Activated T-cell treated with anti-CD3 and anti-CD28 coated beads for 48 hours (primary cell): ENCODE data around the gene IGFBP2.

ENCODE experiments used
- DNase-seq: peaks from one replicate; pipeline ENCODE4 v3.0.0-alpha.2; 2020; ENCODE audit warnings: low read depth

IGFBP2 gene

GRCh38 chr2:216661639-216662375 lies 28.6 kb downstream of the IGFBP2 start:
- no peak for DNase-seq

DNA sequence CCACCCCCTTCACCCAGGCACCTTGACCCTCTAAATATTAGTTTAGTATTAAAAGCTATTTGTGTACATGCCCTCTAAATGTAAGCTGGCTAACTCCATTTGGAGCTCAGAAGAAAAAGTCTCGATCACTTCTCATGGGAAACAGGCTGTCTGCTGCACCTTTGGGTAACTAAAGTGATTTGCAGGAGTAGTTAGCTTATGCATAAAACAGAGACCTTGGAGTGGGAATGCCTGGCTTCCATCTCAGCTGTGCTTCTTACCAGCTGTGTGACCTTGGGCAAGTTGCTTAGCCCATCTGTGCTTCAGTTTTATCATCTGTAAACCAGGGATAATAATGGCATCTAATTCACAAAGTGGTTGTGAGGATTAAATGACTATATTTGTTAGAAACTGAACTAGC lies 29.9 kb downstream of the IGFBP2 start:
- no peak for DNase-seq

GRCh38 chr2:216663846-216664245 lies 30.6 kb downstream of the IGFBP2 start:
- DNase-seq, result no peak

GRCh38 chr2:216664593-216665034 lies 31.4 kb downstream of the IGFBP2 start:
- DNase-seq, result no peak

GRCh38 chr2:216665242-216665641 lies 32.0 kb downstream of the IGFBP2 start:
- DNase-seq, result no peak

- DNase-seq, result no peak
Measured at GRCh38 chr2:216665717-216666116, 32.5 kb downstream of the IGFBP2 start.

GRCh38 chr2:216666461-216667233 lies 33.4 kb downstream of the IGFBP2 start:
- peak; percentile 58 for DNase-seq

DNA sequence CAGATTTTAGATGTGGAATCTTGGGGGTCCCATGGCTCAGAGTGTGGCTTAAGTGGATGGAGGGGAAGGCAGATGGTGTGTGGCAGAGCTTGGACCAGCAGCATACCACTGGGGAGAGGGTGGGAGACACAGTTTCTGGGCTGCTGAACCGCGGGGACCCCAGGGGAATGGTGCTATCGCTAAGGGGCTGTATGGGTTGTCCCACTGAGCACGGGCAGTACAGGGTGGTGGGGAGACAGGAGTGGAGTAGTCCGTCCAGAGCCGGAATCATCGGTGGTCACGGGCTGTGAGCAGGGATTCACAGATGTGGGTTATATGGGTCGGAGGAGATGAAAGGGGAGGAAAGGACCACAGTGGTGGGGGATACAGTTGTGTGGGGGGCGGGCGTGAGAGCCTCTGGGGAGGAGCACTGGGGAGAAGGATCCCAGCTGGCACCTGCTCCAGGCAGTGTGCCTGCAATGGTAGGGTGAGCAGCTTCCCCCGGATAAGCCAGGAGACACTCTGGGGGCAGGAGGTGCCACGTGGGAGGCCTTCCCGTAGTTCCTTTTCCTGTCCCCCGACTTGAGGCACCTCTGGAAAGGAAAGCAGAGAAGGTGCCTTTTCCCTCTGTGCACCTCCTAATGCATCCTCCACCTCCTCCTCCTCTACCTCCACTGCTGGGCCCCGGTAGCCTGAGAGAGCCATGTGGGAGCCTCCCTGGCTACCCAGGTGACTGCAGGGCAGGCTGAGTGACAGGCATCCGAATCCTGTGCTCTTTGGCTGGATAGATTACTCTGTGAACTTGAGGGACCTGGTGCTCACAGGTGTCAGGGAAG lies 37.3 kb downstream of the IGFBP2 start:
- no peak for DNase-seq

GRCh38 chr2:216671081-216671411 lies 37.8 kb downstream of the IGFBP2 start:
- no peak for DNase-seq

DNA sequence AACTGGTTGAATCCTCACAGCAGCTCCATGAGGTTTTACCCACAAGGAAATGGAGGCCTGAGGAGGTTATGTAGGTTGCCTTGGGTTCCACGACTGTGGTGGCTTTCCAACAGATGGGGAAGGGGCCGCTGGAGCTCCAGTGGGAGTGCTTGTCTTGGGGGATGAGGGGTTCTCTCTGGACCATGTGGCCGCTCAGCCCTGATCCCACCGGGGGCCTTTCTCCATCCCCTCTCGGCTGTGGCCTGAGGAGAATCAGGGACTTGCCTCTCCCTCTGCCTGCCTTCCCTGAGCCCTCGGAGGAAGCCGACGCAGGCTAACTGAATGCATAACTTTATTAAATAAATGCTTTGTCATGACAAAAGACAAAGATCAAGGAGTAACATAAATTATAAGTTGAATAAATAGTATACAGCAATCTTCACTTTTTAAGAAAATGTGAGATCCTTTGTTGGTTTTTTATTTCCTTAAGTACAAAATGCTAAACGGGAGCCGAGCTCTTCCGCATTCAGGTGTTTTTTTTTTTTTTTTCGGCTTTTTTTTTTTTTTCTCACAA lies 38.6 kb downstream of the IGFBP2 start:
- DNase-seq, result no peak

DNA sequence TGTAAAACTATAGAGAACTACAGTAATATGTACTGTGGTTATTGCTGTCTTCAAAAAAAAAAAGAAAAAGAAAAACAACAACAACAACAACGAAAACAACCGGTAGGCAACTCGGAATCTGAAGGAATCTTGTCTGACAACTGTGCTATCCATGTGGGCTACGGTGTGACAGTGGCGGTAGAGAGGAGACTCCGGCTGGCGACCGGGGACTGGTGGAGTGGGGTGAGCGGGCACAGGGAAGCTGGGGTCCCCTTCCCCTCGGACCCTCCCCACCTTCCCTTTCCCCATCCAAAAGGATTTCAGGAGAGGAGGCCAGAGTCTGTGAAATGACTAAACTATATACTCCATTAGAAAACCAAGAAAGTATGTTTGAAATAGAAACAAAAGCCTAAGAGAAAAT lies 39.2 kb downstream of the IGFBP2 start:
- DNase-seq, result no peak

DNA sequence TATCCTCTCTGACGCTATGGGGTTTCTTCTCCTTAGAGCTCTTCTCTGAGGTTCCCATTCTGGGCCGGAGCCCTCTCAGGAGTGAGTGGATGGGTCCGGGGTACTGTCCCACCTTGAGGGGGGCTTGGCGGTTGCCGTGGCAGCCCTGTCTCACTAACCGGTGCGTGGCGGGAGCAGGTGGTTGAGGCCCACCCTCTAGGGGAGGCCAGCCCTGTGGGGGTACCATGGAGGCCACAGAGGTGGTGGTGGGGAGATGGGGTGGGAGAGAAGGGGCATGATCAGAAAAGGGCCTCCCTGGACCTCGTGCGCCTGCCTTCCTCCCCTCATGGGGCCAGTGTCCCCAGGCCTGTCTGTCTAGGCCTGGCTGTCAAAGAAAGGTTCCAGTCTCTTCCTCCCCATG lies 39.8 kb downstream of the IGFBP2 start:
- DNase-seq, result no peak

GRCh38 chr2:216673609-216674008 lies 40.4 kb downstream of the IGFBP2 start:
- no peak for DNase-seq

- DNase-seq, result no peak
Measured at GRCh38 chr2:216674376-216674775, 41.2 kb downstream of the IGFBP2 start.

DNA sequence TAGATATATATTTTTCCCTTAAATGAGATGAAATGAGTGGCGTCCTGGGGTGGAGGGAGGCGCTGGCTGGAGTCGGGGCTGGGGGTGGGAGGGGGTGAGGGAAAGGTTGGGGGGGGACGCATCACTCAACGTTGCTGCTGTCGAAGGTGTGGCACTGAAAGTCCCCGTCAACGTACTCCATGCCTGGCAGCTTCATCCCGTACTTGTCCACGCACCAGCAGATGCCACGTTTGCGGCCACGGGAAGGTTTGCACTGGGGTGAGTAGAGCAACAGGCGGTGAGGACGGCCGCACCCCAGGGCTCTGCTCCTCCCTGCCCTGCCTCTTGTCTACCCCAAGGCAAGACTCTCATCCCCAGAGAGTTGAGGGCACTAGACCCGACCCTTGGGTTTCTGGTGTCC lies 43.4 kb downstream of the IGFBP2 start:
- DNase-seq, result no peak

- no peak for DNase-seq
Measured at GRCh38 chr2:216677439-216678097, 44.3 kb downstream of the IGFBP2 start.

- DNase-seq, result no peak
Measured at GRCh38 chr2:216678098-216678465, 44.9 kb downstream of the IGFBP2 start.

GRCh38 chr2:216678813-216679657 lies 45.8 kb downstream of the IGFBP2 start:
- no peak for DNase-seq

- DNase-seq, result no peak
Measured at GRCh38 chr2:216679658-216680024, 46.4 kb downstream of the IGFBP2 start.

DNA sequence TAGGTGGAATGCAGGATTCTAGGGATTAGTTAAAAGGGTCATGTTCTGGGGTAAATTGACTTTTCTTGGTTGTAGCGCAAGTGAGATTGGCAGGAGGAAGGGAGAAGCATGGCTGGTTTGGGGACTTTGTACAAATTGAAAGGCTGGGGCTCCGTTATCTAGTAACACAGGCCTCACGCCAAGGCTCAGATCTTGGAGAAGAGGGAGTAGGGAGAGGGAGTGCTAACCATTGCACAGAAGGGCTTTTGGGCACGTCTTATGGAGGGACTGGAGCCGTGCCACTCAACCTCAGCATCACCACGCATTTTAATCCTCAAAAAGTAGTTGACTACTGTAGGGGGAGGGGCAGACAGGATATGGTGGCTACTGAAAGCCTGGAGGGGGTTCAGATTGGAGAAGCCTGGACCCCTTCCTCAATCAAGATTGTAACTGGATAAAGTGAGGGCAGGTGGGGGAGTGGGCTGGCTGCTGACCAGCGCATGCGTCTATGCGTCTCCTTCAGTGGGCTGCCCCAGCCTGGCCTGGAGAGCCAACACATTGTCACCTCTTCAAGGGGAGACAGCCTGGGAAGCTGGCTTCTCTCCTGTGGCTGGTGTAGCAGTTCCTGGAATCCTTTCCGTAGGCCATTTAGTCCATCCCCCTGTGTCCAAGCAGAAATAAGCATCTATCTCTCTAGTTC lies 47.9 kb downstream of the IGFBP2 start:
- no peak for DNase-seq

DNA sequence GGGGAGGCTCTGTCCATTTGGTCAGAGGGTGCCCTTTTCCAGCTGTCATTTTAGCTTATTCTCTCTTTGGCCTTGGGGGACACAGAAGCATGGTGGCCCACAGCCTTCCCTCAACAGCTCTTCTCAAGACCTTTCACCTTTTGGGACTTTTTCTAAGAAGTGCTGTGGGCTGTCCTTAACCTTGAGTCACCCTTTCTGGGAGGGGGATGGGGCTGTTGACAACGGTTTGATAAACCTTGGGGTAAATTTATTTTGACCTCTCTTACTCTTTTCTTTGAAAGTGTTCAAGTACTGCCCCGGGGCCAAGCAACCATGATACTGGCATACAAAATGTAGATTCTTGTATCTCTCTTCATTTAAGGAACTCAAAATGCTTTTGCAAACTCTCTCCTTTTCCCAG lies 48.5 kb downstream of the IGFBP2 start:
- no peak for DNase-seq
